ENCODE results near the gene ZNF516. TPM values are rescaled to one million over a fixed set of nuclear protein-coding genes. Genes with fewer than 3 reads are reported as not detected.
A peak's percentile ranks its signal among the peaks of the same experiment; 100 is the strongest.

The ZNF516 gene
- total and polyA plus RNA-seq, 2 of the 13 experiments (the other 11 are each of a cell fraction or from before 2014, with no cell fraction given) = 16.6 to 18.7 TPM

DNA sequence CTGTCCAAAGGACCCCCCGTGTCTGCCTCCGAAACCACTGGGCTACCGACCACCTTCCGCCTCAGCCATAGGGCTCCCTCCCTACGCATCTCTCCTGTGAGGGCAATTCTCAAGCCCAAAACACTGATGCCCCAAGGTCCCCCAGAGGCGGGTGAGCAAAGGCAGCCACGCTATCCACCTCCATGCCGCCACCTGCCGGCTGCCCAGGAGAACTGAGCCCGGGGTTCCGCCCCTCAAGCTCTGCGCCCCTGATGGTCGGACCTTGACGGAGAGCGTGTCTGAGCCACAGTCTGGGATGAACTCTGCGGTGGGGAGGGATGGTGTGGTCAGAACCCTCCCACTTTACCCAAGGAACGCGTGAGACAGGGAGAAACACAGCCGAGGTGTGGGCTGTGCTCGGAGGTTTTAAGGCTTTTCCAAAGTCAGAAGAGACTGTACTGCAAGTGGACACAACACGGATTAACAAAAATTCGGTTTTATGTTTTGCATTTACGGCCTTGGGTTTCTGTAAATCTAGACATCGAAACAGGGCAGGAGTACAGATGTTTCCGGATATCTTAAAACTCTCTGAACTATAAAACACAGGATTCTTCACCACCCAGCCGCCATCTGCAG, 114.1 kb downstream of the ZNF516 start (continued):
- TF ChIP-seq, protein P1, sequence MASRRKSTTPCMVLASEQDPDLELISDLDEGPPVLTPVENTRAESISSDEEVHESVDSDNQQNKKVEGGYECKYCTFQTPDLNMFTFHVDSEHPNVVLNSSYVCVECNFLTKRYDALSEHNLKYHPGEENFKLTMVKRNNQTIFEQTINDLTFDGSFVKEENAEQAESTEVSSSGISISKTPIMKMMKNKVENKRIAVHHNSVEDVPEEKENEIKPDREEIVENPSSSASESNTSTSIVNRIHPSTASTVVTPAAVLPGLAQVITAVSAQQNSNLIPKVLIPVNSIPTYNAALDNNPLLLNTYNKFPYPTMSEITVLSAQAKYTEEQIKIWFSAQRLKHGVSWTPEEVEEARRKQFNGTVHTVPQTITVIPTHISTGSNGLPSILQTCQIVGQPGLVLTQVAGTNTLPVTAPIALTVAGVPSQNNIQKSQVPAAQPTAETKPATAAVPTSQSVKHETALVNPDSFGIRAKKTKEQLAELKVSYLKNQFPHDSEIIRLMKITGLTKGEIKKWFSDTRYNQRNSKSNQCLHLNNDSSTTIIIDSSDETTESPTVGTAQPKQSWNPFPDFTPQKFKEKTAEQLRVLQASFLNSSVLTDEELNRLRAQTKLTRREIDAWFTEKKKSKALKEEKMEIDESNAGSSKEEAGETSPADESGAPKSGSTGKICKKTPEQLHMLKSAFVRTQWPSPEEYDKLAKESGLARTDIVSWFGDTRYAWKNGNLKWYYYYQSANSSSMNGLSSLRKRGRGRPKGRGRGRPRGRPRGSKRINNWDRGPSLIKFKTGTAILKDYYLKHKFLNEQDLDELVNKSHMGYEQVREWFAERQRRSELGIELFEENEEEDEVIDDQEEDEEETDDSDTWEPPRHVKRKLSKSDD (CRISPR knock-in tag; IDR thresholded peaks at IDR 0.05; ENCODE audit: low read depth) = no peak
- TF ChIP-seq, protein P2, sequence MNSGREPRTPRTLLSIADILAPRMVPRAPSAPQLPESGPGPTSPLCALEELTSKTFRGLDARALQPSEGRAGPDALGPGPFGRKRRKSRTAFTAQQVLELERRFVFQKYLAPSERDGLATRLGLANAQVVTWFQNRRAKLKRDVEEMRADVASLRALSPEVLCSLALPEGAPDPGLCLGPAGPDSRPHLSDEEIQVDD (CRISPR knock-in tag; IDR thresholded peaks at IDR 0.05; ENCODE audit: borderline replicate concordance) = no peak
- TF ChIP-seq NCOA2 (CRISPR knock-in tag; IDR thresholded peaks at IDR 0.05) (no peak), DMAP1 (CRISPR knock-in tag; IDR thresholded peaks at IDR 0.05) (no peak), ZNF737 (CRISPR knock-in tag; IDR thresholded peaks at IDR 0.05; ENCODE audit: borderline replicate concordance) (no peak), ZFAT (CRISPR knock-in tag; conservative IDR thresholded peaks at IDR 0.05) (no peak), RAD51 (IDR thresholded peaks at IDR 0.05; ENCODE audit: borderline replicate concordance) (no peak), SIX1 (CRISPR knock-in tag; IDR thresholded peaks at IDR 0.05; ENCODE audit: borderline replicate concordance) (no peak), ZFP1 (CRISPR knock-in tag; IDR thresholded peaks at IDR 0.05) (no peak), THYN1 (CRISPR knock-in tag; IDR thresholded peaks at IDR 0.05; ENCODE audit: borderline replicate concordance, low read depth) (no peak), ZBTB38 (CRISPR knock-in tag; IDR thresholded peaks at IDR 0.05) (peak; percentile 76)
- TF ChIP-seq, protein P3, sequence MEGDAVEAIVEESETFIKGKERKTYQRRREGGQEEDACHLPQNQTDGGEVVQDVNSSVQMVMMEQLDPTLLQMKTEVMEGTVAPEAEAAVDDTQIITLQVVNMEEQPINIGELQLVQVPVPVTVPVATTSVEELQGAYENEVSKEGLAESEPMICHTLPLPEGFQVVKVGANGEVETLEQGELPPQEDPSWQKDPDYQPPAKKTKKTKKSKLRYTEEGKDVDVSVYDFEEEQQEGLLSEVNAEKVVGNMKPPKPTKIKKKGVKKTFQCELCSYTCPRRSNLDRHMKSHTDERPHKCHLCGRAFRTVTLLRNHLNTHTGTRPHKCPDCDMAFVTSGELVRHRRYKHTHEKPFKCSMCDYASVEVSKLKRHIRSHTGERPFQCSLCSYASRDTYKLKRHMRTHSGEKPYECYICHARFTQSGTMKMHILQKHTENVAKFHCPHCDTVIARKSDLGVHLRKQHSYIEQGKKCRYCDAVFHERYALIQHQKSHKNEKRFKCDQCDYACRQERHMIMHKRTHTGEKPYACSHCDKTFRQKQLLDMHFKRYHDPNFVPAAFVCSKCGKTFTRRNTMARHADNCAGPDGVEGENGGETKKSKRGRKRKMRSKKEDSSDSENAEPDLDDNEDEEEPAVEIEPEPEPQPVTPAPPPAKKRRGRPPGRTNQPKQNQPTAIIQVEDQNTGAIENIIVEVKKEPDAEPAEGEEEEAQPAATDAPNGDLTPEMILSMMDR (CRISPR knock-in tag; IDR thresholded peaks at IDR 0.05) = peak; percentile 62
- TF ChIP-seq, protein P4, sequence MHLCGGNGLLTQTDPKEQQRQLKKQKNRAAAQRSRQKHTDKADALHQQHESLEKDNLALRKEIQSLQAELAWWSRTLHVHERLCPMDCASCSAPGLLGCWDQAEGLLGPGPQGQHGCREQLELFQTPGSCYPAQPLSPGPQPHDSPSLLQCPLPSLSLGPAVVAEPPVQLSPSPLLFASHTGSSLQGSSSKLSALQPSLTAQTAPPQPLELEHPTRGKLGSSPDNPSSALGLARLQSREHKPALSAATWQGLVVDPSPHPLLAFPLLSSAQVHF (CRISPR knock-in tag; IDR thresholded peaks at IDR 0.05) = no peak
- TF ChIP-seq, protein P5, sequence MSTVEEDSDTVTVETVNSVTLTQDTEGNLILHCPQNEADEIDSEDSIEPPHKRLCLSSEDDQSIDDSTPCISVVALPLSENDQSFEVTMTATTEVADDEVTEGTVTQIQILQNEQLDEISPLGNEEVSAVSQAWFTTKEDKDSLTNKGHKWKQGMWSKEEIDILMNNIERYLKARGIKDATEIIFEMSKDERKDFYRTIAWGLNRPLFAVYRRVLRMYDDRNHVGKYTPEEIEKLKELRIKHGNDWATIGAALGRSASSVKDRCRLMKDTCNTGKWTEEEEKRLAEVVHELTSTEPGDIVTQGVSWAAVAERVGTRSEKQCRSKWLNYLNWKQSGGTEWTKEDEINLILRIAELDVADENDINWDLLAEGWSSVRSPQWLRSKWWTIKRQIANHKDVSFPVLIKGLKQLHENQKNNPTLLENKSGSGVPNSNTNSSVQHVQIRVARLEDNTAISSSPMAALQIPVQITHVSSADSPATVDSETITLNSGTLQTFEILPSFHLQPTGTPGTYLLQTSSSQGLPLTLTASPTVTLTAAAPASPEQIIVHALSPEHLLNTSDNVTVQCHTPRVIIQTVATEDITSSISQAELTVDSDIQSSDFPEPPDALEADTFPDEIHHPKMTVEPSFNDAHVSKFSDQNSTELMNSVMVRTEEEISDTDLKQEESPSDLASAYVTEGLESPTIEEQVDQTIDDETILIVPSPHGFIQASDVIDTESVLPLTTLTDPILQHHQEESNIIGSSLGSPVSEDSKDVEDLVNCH (CRISPR knock-in tag; IDR thresholded peaks at IDR 0.05) = no peak
